GM12878 (cell line): ENCODE results near the gene PARP16. TPM values are rescaled to one million over a fixed set of nuclear protein-coding genes. Genes with fewer than 3 reads are reported as not detected.

Source experiments
- ATAC-seq: fragments of 200-7000 bp; cut with Tn5 transposase; 3 replicates; pipeline ENCODE4 v1.9.1; 2020; ENCODE audit warnings: mild to moderate bottlenecking, moderate library complexity
- BruUV-seq: library from RNA; stranded (reverse); fragments of 400-500 nt; replicated peaks from 2 replicates; lab custom pipeline; 2021; lab: Mats Ljungman, UMichigan
- CTCF ChIA-PET: fragments of 300-600 bp; sonication (Branson Sonifier 250); formaldehyde crosslinking; extraction: SDS; loops from one replicate; lab custom pipeline; 2021; ENCODE audit warnings: inconsistent platforms; lab: Yijun Ruan, JAX
- POLR2A ChIA-PET: fragments of 350-600 bp; formaldehyde crosslinking; extraction: SDS; loops from one replicate; lab custom pipeline; 2021; ENCODE audit warnings: inconsistent platforms; lab: Charles Lee
- RAD21 ChIA-PET: fragments of 300-600 bp; sonication (Branson Sonifier 250); formaldehyde crosslinking; loops from one replicate; lab custom pipeline; 2023; ENCODE audit warnings: antibody characterized with exemption; ENCODE audit not compliant: unreplicated experiment; lab: Charles Lee
- SMC1A ChIA-PET: fragments of 300-600 bp; sonication (Branson Sonifier 250); formaldehyde crosslinking; loops from one replicate; lab custom pipeline; 2023; ENCODE audit not compliant: unreplicated experiment, uncharacterized antibody; lab: Charles Lee
- DNase-seq: peaks from one replicate; pipeline ENCODE4 v3.0.0-alpha.2; 2011; ENCODE audit warnings: low read depth, low spot score
- FAIRE-seq: peaks from 3 replicates; lab custom pipeline; 2011; peaks lifted over from hg19 to GRCh38; lab: Jason Lieb, UNC
- H2AFZ ChIP-seq: 2 replicates; pipeline ENCODE4 v1.6.0; 2011; ENCODE audit warnings: low read depth, low read length, control low read depth; ENCODE audit not compliant: control insufficient read depth
- H3K27ac ChIP-seq: 2 replicates; pipeline ENCODE4 v1.5.1; 2011; ENCODE audit warnings: control low read depth; ENCODE audit not compliant: control insufficient read depth, insufficient read depth
- H3K27me3 ChIP-seq, 2 experiments: replicated peaks in 1 of 2; 2 replicates each; pipeline versions ENCODE4 v1.6.0 to v1.6.1; 2011; ENCODE audit warnings: low read length in 1 of 2; ENCODE audit not compliant: control insufficient read depth in 2 of 2, insufficient read depth in 2 of 2
- H3K36me3 ChIP-seq, 2 experiments: 2 replicates each; pipeline ENCODE4 v1.5.1; 2011; ENCODE audit warnings: low read length in 1 of 2; ENCODE audit not compliant: control insufficient read depth in 2 of 2, insufficient read depth in 2 of 2
- H3K4me1 ChIP-seq: 2 replicates; pipeline ENCODE4 v1.6.1; 2011; ENCODE audit warnings: mild to moderate bottlenecking, low read length, moderate library complexity, mixed read lengths; ENCODE audit not compliant: control insufficient read depth, insufficient read depth
- H3K4me2 ChIP-seq: 2 replicates; pipeline ENCODE4 v1.6.0; 2011; ENCODE audit warnings: control low read depth; ENCODE audit not compliant: control insufficient read depth, insufficient read depth
- H3K4me3 ChIP-seq: fragments of 200-600 bp; sonication (generic); 2 replicates; pipeline ENCODE4 v1.5.1; 2016
- H3K79me2 ChIP-seq: 2 replicates; pipeline ENCODE4 v1.6.0; 2011; ENCODE audit warnings: low read length; ENCODE audit not compliant: control insufficient read depth, insufficient read depth
- H3K9ac ChIP-seq: 2 replicates; pipeline ENCODE4 v1.8.0; 2011; ENCODE audit warnings: low read length, control low read depth, mixed read lengths; ENCODE audit not compliant: control insufficient read depth, insufficient read depth
- H3K9me3 ChIP-seq: replicated peaks from 3 replicates; pipeline ENCODE4 v1.5.1; 2011; ENCODE audit warnings: mild to moderate bottlenecking, low read length; ENCODE audit not compliant: control insufficient read depth, insufficient read depth
- H4K20me1 ChIP-seq: 2 replicates; pipeline ENCODE4 v1.6.0; 2011; ENCODE audit not compliant: control insufficient read depth, insufficient read depth
- BMI1 ChIP-seq: fragments of 450-650 bp; IDR thresholded peaks from 2 replicates; pipeline ENCODE4 v1.6.1; 2016; ENCODE audit warnings: mild to moderate bottlenecking, moderate library complexity, borderline replicate concordance
- CBFB ChIP-seq: IDR thresholded peaks from 2 replicates; pipeline ENCODE4 v1.6.1; 2016; ENCODE audit warnings: antibody characterized with exemption, low read depth
- CBX3 ChIP-seq: fragments of 200-600 bp; sonication (generic); IDR thresholded peaks from 2 replicates; pipeline ENCODE4 v1.6.1; 2016; ENCODE audit warnings: low read depth, borderline replicate concordance
- CEBPZ ChIP-seq: fragments of 150-350 bp; IDR thresholded peaks from 2 replicates; pipeline ENCODE4 v1.6.1; 2016; ENCODE audit warnings: low read depth, low read length
- CHD2 ChIP-seq: IDR thresholded peaks from 2 replicates; pipeline ENCODE4 v1.6.1; 2011; ENCODE audit warnings: low read depth, low read length, improper control_type of control experiment, borderline replicate concordance
- EED ChIP-seq: sonication (generic); IDR thresholded peaks from 2 replicates; pipeline ENCODE4 v1.6.1; 2016; ENCODE audit warnings: antibody characterized with exemption, low read depth
- IRF3 ChIP-seq: fragments of 450-650 bp; IDR thresholded peaks from 2 replicates; pipeline ENCODE4 v1.6.1; 2014; ENCODE audit warnings: mild to moderate bottlenecking
- JUND ChIP-seq: IDR thresholded peaks from 2 replicates; pipeline ENCODE4 v1.6.1; 2012; ENCODE audit warnings: low read depth, mild to moderate bottlenecking, low read length, improper control_type of control experiment, moderate library complexity
- SIX5 ChIP-seq: IDR thresholded peaks from 2 replicates; pipeline ENCODE4 v1.6.1; 2011; ENCODE audit warnings: mild to moderate bottlenecking, low read depth, low read length, moderate library complexity; ENCODE audit not compliant: severe bottlenecking
- SMC3 ChIP-seq: IDR thresholded peaks from 2 replicates; pipeline ENCODE4 v1.6.1; 2011; ENCODE audit warnings: low read length, improper control_type of control experiment, borderline replicate concordance
- ZNF217 ChIP-seq: fragments of 450-650 bp; IDR thresholded peaks from 2 replicates; pipeline ENCODE4 v1.6.1; 2017; ENCODE audit warnings: antibody characterized with exemption, mild to moderate bottlenecking
- WGBS: methylation state at CpG from one replicate; pipeline ENCODE4 v1.1.6; 2016; ENCODE audit warnings: low lambda C conversion rate; ENCODE audit not compliant: insufficient replicate concordance, insufficient coverage; ENCODE audit errors: missing lambda C conversion rate; 5-methylcytosine and 5-hydroxymethylcytosine counted together
- in situ Hi-C: fragments of 300-500 bp; cut with MboI; formaldehyde crosslinking; loops from 9 replicates; pipeline ENCODE4 v1.14.3; 2018; ENCODE audit warnings: mixed read lengths
- intact Hi-C: fragments of 100-400 bp; cut with micrococcal nuclease; formaldehyde crosslinking; loops from one replicate; pipeline ENCODE4 v1.14.2; 2022; ENCODE audit not compliant: unreplicated experiment
- polyA plus RNA-seq, 11 experiments: library from polyadenylated mRNA; depleted of rRNA in 4 of 11; unstranded in 6 of 11; stranded (reverse) in 5 of 11; fragments of >200 nt; fragmentation: Nextera tagmentation in 4 of 11; fragmentation: Illumina TruSeq in 1 of 11; extraction: Ambion mirVana in 4 of 11; extraction: Trizol in 1 of 11; gene quantifications; 1 replicate in 1 of 11; 2 replicates in 10 of 11; pipeline versions ENCODE4 v1.2.1 to v1.2.3, GENCODE V29; 2011 to 2016; ENCODE audit warnings: inconsistent platforms in 2 of 11, missing spikeins in 2 of 11, low read depth in 1 of 11
- total RNA-seq, 4 experiments: library from RNA; depleted of rRNA in 3 of 4; stranded (reverse); fragments of >200 nt in 3 of 4; fragmentation: Illumina TruSeq in 1 of 4; extraction: Trizol in 1 of 4; gene quantifications; 2 replicates each; pipeline versions ENCODE4 v1.2.1 to v1.2.3, GENCODE V29; 2013 to 2021

Gene PARP16
- total and polyA plus RNA-seq, 10 of the 15 experiments (the other 5 are each of a cell fraction or from before 2014, with no cell fraction given), result 4.9 to 15.7 (median 9.9) TPM

GRCh38 chr15:65209701-65210643, 76.7 kb downstream of the PARP16 start:
- H3K9ac ChIP-seq, result no peak overlapping the region
- H3K27ac ChIP-seq, result no peak overlapping the region
- H2AFZ ChIP-seq, result no peak overlapping the region
- no TSS peak for BruUV-seq
- no peaks in the 10 kb centered on the region for H3K27me3 ChIP-seq
- ATAC-seq (no peak), DNase-seq (no peak), FAIRE-seq (no peak)
- no peak overlapping the region for H3K4me2 ChIP-seq
- ChIA-PET RAD21 (no interaction called here), CTCF (interaction anchor here (1.2 to 1.3 kb wide), 2 partner anchors 10 to 90 kb away, joined by 3 to 4 read pairs; no protein-coding TSS in a partner anchor), POLR2A (no interaction called here), SMC1A (interaction anchor here (0.9 to 1.3 kb wide), 2 partner anchors 25 to 59 kb away, joined by 3 to 4 read pairs; partner anchors contain the start of gene CLPX)
- no peaks in the 10 kb centered on the region for H3K9me3 ChIP-seq
- H3K36me3 ChIP-seq, result no peaks in the 10 kb centered on the region
- 43% methylated on average over 17 of the region's 17 CpGs for WGBS
- no peaks in the 10 kb centered on the region for H3K79me2 ChIP-seq
- in situ Hi-C loops (no loop called here), intact Hi-C loops (no loop called here)
- H3K4me1 ChIP-seq, result no peaks in the 10 kb centered on the region
- H4K20me1 ChIP-seq, result no peaks in the 10 kb centered on the region
- no peak overlapping the region for H3K4me3 ChIP-seq
- TF ChIP-seq ZNF217 (no peak), JUND (no peak), CBX3 (no peak), CEBPZ (no peak), BMI1 (no peak), EED (no peak), SIX5 (no peak), CHD2 (no peak), SMC3 (no peak), CBFB (no peak), IRF3 (no peak)
